GM19463 (cell line): ENCODE results near the gene WDR19.
"Not testable (repeated sequence)": the region's sequence is repeated elsewhere in the genome, so short reads cannot be mapped to it uniquely, and the experiment has no call there.

Experiments used
- ATAC-seq: cut with Tn5 transposase; IDR thresholded peaks from one replicate; pipeline ENCODE4 v1.9.1; 2021; ENCODE audit warnings: mild to moderate bottlenecking, moderate library complexity; ENCODE audit not compliant: unreplicated experiment

WDR19 gene

DNA sequence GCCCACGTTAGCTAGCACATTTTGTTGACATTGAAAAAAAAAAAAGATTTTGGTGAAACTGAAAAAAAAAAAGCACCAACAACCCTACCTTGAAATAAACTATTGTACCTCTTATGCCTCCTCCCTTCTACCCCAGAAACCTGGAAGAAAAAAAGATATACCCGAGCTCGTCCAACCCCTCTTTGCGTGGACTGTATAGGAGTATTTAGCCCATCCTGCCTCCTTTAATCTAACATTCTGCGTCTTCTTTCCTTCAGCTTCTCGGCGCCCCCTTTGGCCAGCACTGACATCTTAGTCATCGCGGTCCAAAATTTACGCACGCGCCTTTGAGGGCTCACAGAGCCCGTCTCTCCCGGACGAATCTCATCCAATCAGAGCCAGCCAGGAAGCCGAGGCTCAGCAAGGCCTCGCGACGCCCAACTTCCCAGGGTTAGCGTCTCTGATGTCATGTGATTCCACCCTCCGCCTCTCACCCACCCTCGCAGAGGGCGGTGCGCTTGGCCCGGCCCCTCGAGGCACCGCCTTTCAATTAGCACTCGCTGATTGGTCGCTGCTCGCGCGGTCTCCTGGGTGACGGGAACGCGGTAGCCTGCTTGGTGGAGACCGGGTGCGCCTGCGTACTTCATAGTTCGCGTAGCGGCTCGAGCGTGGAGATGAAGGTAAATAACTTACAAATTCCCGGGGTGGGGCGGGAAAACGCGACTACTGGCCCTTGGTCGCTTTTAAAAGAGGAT is at the start of gene WDR19:
Gene WDR19, plus strand, starts transcription at position 625 of the 734 bp plus-strand sequence. Its CDS starts 29 bp downstream, at position 654.
- ATAC-seq, result peak; percentile 99

DNA sequence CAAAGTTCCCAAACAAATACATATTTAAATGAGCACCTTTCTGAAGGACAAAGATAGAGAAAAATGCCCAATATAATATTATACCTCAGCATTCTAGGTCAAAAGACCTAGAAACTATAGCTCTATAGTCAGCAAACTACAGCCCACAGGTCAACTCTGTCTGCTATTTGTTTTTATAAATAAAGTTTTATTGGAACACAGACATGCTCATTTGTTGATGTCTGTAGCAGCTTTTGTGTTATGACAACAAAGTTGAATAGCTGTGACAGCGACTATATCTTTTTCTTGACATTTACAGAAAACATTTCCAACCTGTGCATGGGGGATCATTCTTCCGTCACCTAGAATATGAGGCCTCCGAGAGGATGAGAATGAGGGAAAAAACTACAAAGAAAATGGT is 48.7 kb upstream of the WDR19 start:
- no peak for ATAC-seq

DNA sequence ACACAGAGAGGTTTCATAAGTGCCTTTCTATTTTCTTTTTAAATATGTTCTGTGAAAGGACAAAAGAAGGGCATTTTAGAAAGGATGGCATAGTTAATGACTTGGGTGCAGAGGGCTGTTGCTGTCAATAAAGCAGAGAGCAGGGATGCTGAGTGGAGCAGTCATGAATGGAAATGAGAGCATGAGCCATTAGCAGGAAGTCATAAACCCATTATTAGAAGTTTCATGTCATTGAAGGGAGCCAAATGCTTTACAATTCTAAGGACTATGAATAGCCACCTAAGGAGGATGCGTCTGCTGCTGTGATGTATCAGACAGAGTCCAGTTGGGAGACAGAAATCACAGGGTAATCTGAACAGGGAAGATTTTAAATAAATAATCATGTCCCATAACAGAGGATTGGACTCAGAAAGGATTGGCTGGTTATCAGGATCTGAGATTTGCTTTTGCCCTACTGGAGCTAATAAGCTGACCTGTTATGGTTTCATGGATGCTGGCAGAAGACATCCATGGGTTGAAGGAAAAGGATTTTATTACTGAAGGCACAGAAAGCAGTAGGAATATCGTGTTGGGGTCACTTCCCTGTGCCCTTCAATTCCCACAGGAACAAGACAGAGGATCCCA is 47.5 kb upstream of the WDR19 start:
- ATAC-seq, result no peak

GRCh38 chr4:39138227-39138626 is 44.1 kb upstream of the WDR19 start:
- not testable (repeated sequence) for ATAC-seq

GRCh38 chr4:39146211-39146610 is 36.1 kb upstream of the WDR19 start:
- ATAC-seq, result no peak

- no peak for ATAC-seq
Measured at GRCh38 chr4:39154009-39154408, 28.3 kb upstream of the WDR19 start.

DNA sequence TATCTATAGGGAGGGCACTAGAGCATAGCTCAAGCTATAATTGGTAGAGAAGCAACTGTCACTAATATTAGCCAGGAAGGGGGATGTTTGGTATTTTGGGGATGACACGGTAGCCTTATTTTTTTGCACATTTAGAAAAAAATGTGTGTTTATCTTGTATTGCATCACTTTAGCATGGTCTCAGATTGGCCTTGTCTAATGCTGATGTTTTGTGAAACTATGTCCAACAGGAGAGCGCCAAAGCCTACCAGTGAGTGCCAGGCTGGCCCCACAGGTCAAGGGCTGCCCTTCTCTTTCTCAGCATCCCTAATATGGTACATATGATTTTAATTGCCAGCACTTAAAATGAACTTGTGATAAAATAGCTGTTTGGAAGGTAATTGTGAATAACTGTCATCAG is 24.8 kb upstream of the WDR19 start:
- no peak for ATAC-seq

GRCh38 chr4:39166177-39166576 is 16.2 kb upstream of the WDR19 start:
- peak; percentile 48 for ATAC-seq

DNA sequence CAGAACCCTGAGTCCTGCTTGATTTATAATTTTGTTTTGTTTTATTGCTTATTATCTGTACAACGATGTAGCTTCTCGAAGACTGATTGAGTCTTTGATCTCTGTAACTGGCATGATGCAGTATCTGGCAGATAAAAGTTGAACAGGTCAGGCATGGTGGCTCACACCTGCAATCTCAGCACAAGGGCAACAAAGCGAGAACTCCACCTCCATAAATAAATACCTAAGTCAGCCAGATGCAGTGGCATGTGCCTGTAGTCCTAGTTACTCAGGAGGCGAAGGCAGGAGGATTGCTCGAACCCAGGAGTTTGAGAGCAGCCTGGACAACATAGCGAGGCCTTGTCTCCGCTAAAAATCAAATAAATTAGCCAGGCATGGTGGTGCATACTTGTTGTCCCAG is 15.7 kb upstream of the WDR19 start:
- peak; percentile 27 for ATAC-seq

GRCh38 chr4:39169426-39169825 is 12.9 kb upstream of the WDR19 start:
- no peak for ATAC-seq

DNA sequence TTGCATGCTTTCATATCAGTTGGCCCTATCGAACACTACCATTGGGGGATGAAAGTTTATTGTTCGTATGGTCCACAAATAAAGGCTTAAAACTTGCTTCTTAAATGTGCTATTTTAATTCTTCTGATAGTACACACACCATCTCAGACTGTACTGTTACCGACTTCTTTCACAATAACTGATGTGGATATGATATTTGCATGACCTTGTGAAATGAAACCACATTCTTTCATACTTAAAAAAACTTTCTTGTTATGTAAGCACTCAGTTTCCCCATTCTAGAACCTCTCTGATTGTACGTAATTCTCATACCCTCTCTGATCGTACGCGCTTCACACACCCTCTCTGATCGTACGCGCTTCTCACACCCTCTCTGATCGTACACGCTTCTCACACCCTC is 12.0 kb upstream of the WDR19 start:
- no peak for ATAC-seq

- no peak for ATAC-seq
Measured at GRCh38 chr4:39178706-39179105, 3.6 kb upstream of the WDR19 start.

- ATAC-seq, result no peak
Measured at GRCh38 chr4:39179681-39180080, 2.6 kb upstream of the WDR19 start.

DNA sequence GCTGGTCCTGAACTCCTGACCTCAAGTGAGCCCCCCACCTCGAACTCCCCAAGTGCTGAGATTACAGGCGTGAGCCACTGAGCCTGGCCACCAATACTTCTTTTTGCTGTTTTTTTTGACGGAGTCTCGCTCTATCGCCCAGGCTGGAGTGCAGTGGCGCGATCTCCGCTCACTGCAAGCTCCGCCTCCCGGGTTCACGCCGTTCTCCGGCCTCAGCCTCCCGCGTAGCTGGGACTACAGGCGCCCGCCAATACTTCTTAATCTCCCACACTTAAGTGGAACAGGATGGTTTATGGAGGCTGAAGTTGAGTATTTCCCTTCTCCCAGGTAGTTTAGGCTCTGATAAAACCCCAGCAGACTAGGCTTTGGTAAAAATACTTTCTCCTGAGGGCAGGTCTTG is 1.7 kb upstream of the WDR19 start:
- not testable (repeated sequence) for ATAC-seq

DNA sequence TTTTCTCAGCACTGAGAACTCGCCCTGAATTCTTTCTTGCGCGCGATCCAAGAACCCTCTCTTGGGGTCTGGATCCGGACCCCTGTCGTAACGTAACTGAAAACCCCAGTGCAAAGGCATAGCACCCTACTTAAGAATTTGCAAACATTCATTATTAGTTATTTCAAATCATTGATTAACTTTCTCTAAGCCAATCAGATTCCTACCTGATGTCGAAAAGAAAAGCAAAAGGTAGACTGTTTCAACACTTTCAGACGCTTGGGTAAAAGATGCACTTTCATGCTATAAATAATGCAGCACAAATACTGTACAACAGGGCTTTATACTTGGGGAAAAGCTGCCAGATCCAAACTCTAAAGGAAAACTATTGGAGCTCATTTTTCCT is 817 bp upstream of the WDR19 start:
- no peak for ATAC-seq

GRCh38 chr4:39201963-39202362 is 19.6 kb downstream of the WDR19 start:
- no peak for ATAC-seq

DNA sequence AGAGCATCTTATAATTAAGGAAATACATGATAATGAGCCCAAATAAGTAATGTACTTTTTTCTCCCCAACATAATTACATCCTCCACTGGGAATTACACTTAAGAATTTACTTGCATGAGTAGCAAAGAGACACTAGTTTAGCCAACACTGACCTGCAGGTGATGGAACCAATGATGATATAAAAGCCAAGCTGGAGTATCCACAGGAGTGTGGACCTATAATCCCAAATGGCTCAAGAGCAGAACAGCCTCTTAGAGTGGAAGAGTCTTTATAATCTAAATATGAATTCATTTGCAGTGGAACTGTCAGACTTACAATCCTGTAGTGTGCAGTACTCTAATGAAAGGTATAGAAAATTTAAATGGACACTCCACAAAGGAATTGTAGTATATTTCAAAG is 22.2 kb downstream of the WDR19 start:
- ATAC-seq, result no peak

DNA sequence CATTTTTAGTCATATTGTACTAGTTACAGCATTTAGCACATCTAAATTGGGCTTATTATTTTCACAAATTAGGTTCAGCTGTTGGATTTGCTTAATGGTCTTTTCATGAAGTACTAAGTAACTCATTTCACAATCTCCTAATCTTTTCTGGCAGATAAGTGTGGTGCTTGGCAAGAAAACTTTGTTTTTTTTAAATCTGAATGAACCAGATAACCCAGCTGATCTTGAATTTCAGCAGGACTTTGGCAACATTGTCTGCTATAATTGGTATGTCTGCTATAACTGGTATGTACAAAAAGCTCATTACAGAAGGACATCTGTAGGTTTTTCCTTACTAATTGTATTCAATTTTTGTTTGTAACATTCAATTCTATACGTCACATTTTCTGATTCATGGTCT is 22.7 kb downstream of the WDR19 start:
- ATAC-seq, result no peak

DNA sequence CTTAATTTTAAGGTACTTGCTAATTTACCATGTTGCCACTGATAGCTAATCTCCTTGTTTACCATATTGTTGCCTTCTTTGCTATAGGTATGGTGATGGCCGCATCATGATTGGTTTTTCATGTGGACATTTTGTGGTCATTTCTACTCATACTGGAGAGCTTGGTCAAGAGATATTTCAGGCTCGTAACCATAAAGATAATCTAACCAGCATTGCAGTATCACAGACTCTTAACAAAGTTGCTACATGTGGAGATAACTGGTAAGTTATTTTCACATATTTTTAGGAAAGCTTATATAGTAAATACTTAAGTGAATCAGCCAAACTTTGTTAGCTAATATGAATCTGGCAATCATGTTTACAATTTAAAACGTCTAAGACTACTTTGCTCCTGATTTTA is 23.1 kb downstream of the WDR19 start:
- no peak for ATAC-seq

DNA sequence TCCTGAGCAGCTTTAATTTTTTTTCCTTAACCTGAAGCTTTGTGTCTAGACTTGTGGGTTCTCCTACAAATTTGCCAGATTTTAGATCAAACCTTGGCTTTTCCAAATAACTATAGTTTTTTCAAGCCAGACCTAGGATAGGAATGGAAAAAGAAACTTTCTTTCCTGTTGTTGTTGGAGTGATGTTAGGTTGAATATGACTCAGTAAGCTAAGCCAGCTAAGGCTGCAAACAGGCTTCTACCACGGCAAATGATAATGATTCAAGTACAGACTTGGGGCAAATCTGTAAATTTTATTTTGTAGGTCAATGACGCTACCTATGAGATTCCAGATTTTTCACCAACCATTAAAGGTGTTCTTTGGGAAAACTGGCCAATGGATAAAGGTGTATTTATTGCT is 45.6 kb downstream of the WDR19 start:
- no peak for ATAC-seq

- ATAC-seq, result no peak
Measured at GRCh38 chr4:39228377-39228776, 46.0 kb downstream of the WDR19 start.

GRCh38 chr4:39230462-39230861 is 48.1 kb downstream of the WDR19 start:
- no peak for ATAC-seq

GRCh38 chr4:39231660-39232059 is 49.3 kb downstream of the WDR19 start:
- no peak for ATAC-seq
